Measurements from ENCODE around the gene RBSN. TPM values are rescaled to one million over a fixed set of nuclear protein-coding genes. Genes with fewer than 3 reads are reported as not detected.

RBSN gene
- total and polyA plus RNA-seq, 4 donors = 12.9 to 39.2 (median 23.1) TPM

GRCh38 chr3:15108082-15108545 lies 9.2 kb upstream of the RBSN start:
- no peak overlapping the region for H3K27ac ChIP-seq (ENCODE audit: low read depth in 1 of 2, low read length in 2 of 2)
- H3K27me3 ChIP-seq (ENCODE audit: control insufficient read depth in 1 of 2, insufficient read depth in 2 of 2, low read length in 1 of 2) = no peaks in the 10 kb centered on the region
- H3K4me1 ChIP-seq (ENCODE audit: control insufficient read depth in 1 of 2, insufficient read depth in 2 of 2, low read length in 2 of 2) = no peaks in the 10 kb centered on the region
- H3K9me3 ChIP-seq (ENCODE audit: control insufficient read depth, low read length) = no peaks in the 10 kb centered on the region
- H3K4me3 ChIP-seq (ENCODE audit: low read length in 2 of 2) = no peak overlapping the region
- DNase-seq = peak; percentile 82 to 92
- intact Hi-C loops (cut with DNase I) = loop anchor here (5.0 kb wide), 1 partner anchor 94 kb away; no protein-coding TSS in a partner anchor
- peak; percentile 88 for ATAC-seq (ENCODE audit: low FRiP score)
- H3K36me3 ChIP-seq (ENCODE audit: control insufficient read depth in 1 of 2, insufficient read depth in 2 of 2, low read length in 1 of 2) = no peaks in the 10 kb centered on the region
- WGBS, 2 donors = 14 to 18% methylated on average over 11 of the region's 11 CpGs

- no peaks in the 10 kb centered on the region for H3K9me3 ChIP-seq (ENCODE audit: control insufficient read depth, low read length)
- no peak overlapping the region for H3K4me3 ChIP-seq (ENCODE audit: low read length in 2 of 2)
- no peak overlapping the region for H3K27ac ChIP-seq (ENCODE audit: low read depth in 1 of 2, low read length in 2 of 2)
- no peaks in the 10 kb centered on the region for H3K27me3 ChIP-seq (ENCODE audit: control insufficient read depth in 1 of 2, insufficient read depth in 2 of 2, low read length in 1 of 2)
- peaks cover 0 to 2% of the 10 kb centered on the region in 2 donors for H3K4me1 ChIP-seq (ENCODE audit: control insufficient read depth in 1 of 2, insufficient read depth in 2 of 2, low read length in 2 of 2)
- no peak for ATAC-seq (ENCODE audit: low FRiP score)
- WGBS, 2 donors = 82 to 86% methylated on average over 16 of the region's 16 CpGs
- no peaks in the 10 kb centered on the region for H3K36me3 ChIP-seq (ENCODE audit: control insufficient read depth in 1 of 2, insufficient read depth in 2 of 2, low read length in 1 of 2)
- intact Hi-C loops (cut with DNase I) = loop anchor here (5.0 kb wide), 1 partner anchor 95 kb away; no protein-coding TSS in a partner anchor
- no peak for DNase-seq
Observed at GRCh38 chr3:15107075-15107947, 8.4 kb upstream of the RBSN start.

- DNase-seq = no peak
- Histone ChIP-seq H3K27ac (ENCODE audit: low read depth in 1 of 2, low read length in 2 of 2) (no peak overlapping the region), H3K9me3 (ENCODE audit: control insufficient read depth, low read length) (no peaks in the 10 kb centered on the region), H3K27me3 (ENCODE audit: control insufficient read depth in 1 of 2, insufficient read depth in 2 of 2, low read length in 1 of 2) (no peaks in the 10 kb centered on the region), H3K4me3 (ENCODE audit: low read length in 2 of 2) (no peak overlapping the region), H3K36me3 (ENCODE audit: control insufficient read depth in 1 of 2, insufficient read depth in 2 of 2, low read length in 1 of 2) (no peaks in the 10 kb centered on the region), H3K4me1 (ENCODE audit: control insufficient read depth in 1 of 2, insufficient read depth in 2 of 2, low read length in 2 of 2) (peaks cover 0 to 4% of the 10 kb centered on the region in 2 donors)
- ATAC-seq (ENCODE audit: low FRiP score) = no peak
- 39 to 43% methylated on average over 3 of the region's 3 CpGs for WGBS, 2 donors
- intact Hi-C loops (cut with DNase I) = no loop called here
Observed at GRCh38 chr3:15102836-15103235, 3.9 kb upstream of the RBSN start.

- H3K9me3 ChIP-seq (ENCODE audit: control insufficient read depth, low read length) = no peaks in the 10 kb centered on the region
- H3K4me1 ChIP-seq (ENCODE audit: control insufficient read depth in 1 of 2, insufficient read depth in 2 of 2, low read length in 2 of 2) = peaks cover 0 to 4% of the 10 kb centered on the region in 2 donors
- intact Hi-C loops (cut with DNase I) = no loop called here
- no peaks in the 10 kb centered on the region for H3K27me3 ChIP-seq (ENCODE audit: control insufficient read depth in 1 of 2, insufficient read depth in 2 of 2, low read length in 1 of 2)
- no peaks in the 10 kb centered on the region for H3K36me3 ChIP-seq (ENCODE audit: control insufficient read depth in 1 of 2, insufficient read depth in 2 of 2, low read length in 1 of 2)
- ATAC-seq (ENCODE audit: low FRiP score) (peak; percentile 73), DNase-seq (peak; percentile 89 to 90)
- H3K4me3 ChIP-seq (ENCODE audit: low read length in 2 of 2) = no peak overlapping the region
- 2% methylated on average over 4 of the region's 4 CpGs for WGBS, 2 donors
- H3K27ac ChIP-seq (ENCODE audit: low read depth in 1 of 2, low read length in 2 of 2) = no peak overlapping the region
Observed at GRCh38 chr3:15102256-15102655, 3.3 kb upstream of the RBSN start.

- peaks cover 0 to 4% of the 10 kb centered on the region in 2 donors for H3K4me1 ChIP-seq (ENCODE audit: control insufficient read depth in 1 of 2, insufficient read depth in 2 of 2, low read length in 2 of 2)
Observed at GRCh38 chr3:15099364-15100098, 583 bp upstream of the RBSN start.

GRCh38 chr3:15097891-15098290 lies 1.1 kb downstream of the RBSN start:
- peak overlapping the region in 1 of 2 donors; percentile 9 for H3K4me3 ChIP-seq (ENCODE audit: low read length in 2 of 2)
- no peak for ATAC-seq (ENCODE audit: low FRiP score)
- WGBS, 2 donors = 38 to 49% methylated on average over 6 of the region's 6 CpGs
- peaks cover 0 to 4% of the 10 kb centered on the region in 2 donors for H3K36me3 ChIP-seq (ENCODE audit: control insufficient read depth in 1 of 2, insufficient read depth in 2 of 2, low read length in 1 of 2)
- H3K4me1 ChIP-seq (ENCODE audit: control insufficient read depth in 1 of 2, insufficient read depth in 2 of 2, low read length in 2 of 2) = peaks cover 0 to 4% of the 10 kb centered on the region in 2 donors
- no peak overlapping the region for H3K27ac ChIP-seq (ENCODE audit: low read depth in 1 of 2, low read length in 2 of 2)
- DNase-seq = no peak
- H3K9me3 ChIP-seq (ENCODE audit: control insufficient read depth, low read length) = no peaks in the 10 kb centered on the region
- intact Hi-C loops (cut with DNase I) = loop anchor here (5.0 to 10.0 kb wide), 2 partner anchors 109 to 453 kb away; partner anchors contain the start of gene CAPN7 (in 1 of the 2)
- no peaks in the 10 kb centered on the region for H3K27me3 ChIP-seq (ENCODE audit: control insufficient read depth in 1 of 2, insufficient read depth in 2 of 2, low read length in 1 of 2)

More at GRCh38 chr3:15099364-15100098, 583 bp upstream of the RBSN start:
- Histone ChIP-seq H3K4me3 (ENCODE audit: low read length in 2 of 2) (peak overlapping the region; percentile 51 to 72), H3K27me3 (ENCODE audit: control insufficient read depth in 1 of 2, insufficient read depth in 2 of 2, low read length in 1 of 2) (no peaks in the 10 kb centered on the region), H3K9me3 (ENCODE audit: control insufficient read depth, low read length) (no peaks in the 10 kb centered on the region), H3K36me3 (ENCODE audit: control insufficient read depth in 1 of 2, insufficient read depth in 2 of 2, low read length in 1 of 2) (peaks cover 0 to 4% of the 10 kb centered on the region in 2 donors), H3K27ac (ENCODE audit: low read depth in 1 of 2, low read length in 2 of 2) (peak overlapping the region; percentile 14 to 94)
- ATAC-seq (ENCODE audit: low FRiP score) (peak; percentile 49), DNase-seq (no peak)
- 6 to 9% methylated on average over 19 of the region's 19 CpGs for WGBS, 2 donors
- intact Hi-C loops (cut with DNase I) = loop anchor here (5.0 to 10.0 kb wide), 2 partner anchors 108 to 455 kb away; partner anchors contain the start of gene CAPN7 (in 1 of the 2)

- H3K9me3 ChIP-seq (ENCODE audit: control insufficient read depth, low read length) = no peaks in the 10 kb centered on the region
- H3K4me1 ChIP-seq (ENCODE audit: control insufficient read depth in 1 of 2, insufficient read depth in 2 of 2, low read length in 2 of 2) = peaks cover 0 to 4% of the 10 kb centered on the region in 2 donors
- DNase-seq (no peak), ATAC-seq (ENCODE audit: low FRiP score) (no peak)
- H3K27me3 ChIP-seq (ENCODE audit: control insufficient read depth in 1 of 2, insufficient read depth in 2 of 2, low read length in 1 of 2) = no peaks in the 10 kb centered on the region
- H3K4me3 ChIP-seq (ENCODE audit: low read length in 2 of 2) = no peak overlapping the region
- intact Hi-C loops (cut with DNase I) = loop anchor here (5.0 to 10.0 kb wide), 2 partner anchors 111 to 451 kb away; partner anchors contain the start of gene CAPN7 (in 1 of the 2)
- H3K27ac ChIP-seq (ENCODE audit: low read depth in 1 of 2, low read length in 2 of 2) = peak overlapping the region in 1 of 2 donors; percentile 19
- peaks cover 0 to 4% of the 10 kb centered on the region in 2 donors for H3K36me3 ChIP-seq (ENCODE audit: control insufficient read depth in 1 of 2, insufficient read depth in 2 of 2, low read length in 1 of 2)
- 75 to 82% methylated on average over 3 of the region's 3 CpGs for WGBS, 2 donors
Observed at GRCh38 chr3:15096046-15096445, 2.9 kb downstream of the RBSN start.

GRCh38 chr3:15094187-15094875 lies 4.6 kb downstream of the RBSN start:
- Histone ChIP-seq H3K4me1 (ENCODE audit: control insufficient read depth in 1 of 2, insufficient read depth in 2 of 2, low read length in 2 of 2) (peaks cover 0 to 1% of the 10 kb centered on the region in 2 donors), H3K9me3 (ENCODE audit: control insufficient read depth, low read length) (no peaks in the 10 kb centered on the region), H3K27ac (ENCODE audit: low read depth in 1 of 2, low read length in 2 of 2) (peak overlapping the region; percentile 69 to 71), H3K4me3 (ENCODE audit: low read length in 2 of 2) (no peak overlapping the region), H3K27me3 (ENCODE audit: control insufficient read depth in 1 of 2, insufficient read depth in 2 of 2, low read length in 1 of 2) (no peaks in the 10 kb centered on the region), H3K36me3 (ENCODE audit: control insufficient read depth in 1 of 2, insufficient read depth in 2 of 2, low read length in 1 of 2) (peaks cover 0 to 4% of the 10 kb centered on the region in 2 donors)
- intact Hi-C loops (cut with DNase I) = loop anchor here in 1 of 2 donors (10.0 kb wide), 1 partner anchor 450 kb away; no protein-coding TSS in a partner anchor
- WGBS, 2 donors = 3 to 5% methylated on average over 5 of the region's 5 CpGs
- DNase-seq (no peak), ATAC-seq (ENCODE audit: low FRiP score) (no peak)

Data from aorta (tissue), 5 donors.